ENCODE measurements around the gene HSH2D.

GRCh38 chr19:16117594-16118033 lies 25.9 kb upstream of the HSH2D start:
- TF ChIP-seq, protein P1, sequence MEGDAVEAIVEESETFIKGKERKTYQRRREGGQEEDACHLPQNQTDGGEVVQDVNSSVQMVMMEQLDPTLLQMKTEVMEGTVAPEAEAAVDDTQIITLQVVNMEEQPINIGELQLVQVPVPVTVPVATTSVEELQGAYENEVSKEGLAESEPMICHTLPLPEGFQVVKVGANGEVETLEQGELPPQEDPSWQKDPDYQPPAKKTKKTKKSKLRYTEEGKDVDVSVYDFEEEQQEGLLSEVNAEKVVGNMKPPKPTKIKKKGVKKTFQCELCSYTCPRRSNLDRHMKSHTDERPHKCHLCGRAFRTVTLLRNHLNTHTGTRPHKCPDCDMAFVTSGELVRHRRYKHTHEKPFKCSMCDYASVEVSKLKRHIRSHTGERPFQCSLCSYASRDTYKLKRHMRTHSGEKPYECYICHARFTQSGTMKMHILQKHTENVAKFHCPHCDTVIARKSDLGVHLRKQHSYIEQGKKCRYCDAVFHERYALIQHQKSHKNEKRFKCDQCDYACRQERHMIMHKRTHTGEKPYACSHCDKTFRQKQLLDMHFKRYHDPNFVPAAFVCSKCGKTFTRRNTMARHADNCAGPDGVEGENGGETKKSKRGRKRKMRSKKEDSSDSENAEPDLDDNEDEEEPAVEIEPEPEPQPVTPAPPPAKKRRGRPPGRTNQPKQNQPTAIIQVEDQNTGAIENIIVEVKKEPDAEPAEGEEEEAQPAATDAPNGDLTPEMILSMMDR (IDR thresholded peaks at IDR 0.05; ENCODE audit: low read depth, low read length), result peak; percentile 80
- TF ChIP-seq EZH2phosphoT487 (IDR thresholded peaks at IDR 0.05; ENCODE audit: low read depth), result no peak

Measured in OCI-LY3 (cell line).